K562 (cell line): ENCODE measurements around the gene UAP1. TPM values are rescaled to one million over a fixed set of nuclear protein-coding genes. Genes with fewer than 3 reads are reported as not detected.

Experiments used
- BRD4 ChIP-seq: fragments of 200-600 bp; sonication (generic); IDR thresholded peaks from 2 replicates; pipeline ENCODE4 v1.6.1; 2017; ENCODE audit warnings: inconsistent platforms
- CBFB ChIP-seq: sonication (generic); formaldehyde crosslinking; IDR thresholded peaks from 2 replicates; pipeline ENCODE4 v1.4.0; 2020; ENCODE audit warnings: mild to moderate bottlenecking, missing genetic modification reagents
- ETV6 ChIP-seq, 3 experiments: fragments of 150-350 bp in 1 of 3; sonication (generic) in 1 of 3; formaldehyde crosslinking in 1 of 3; IDR thresholded peaks; 2 replicates each; pipeline versions ENCODE4 v1.6.1 to v1.8.0; 2014 to 2022; ENCODE audit warnings: borderline replicate concordance in 2 of 3, low read depth in 2 of 3, antibody characterized with exemption in 1 of 3, low read length in 1 of 3, mild to moderate bottlenecking in 1 of 3, missing genetic modification reagents in 1 of 3
- JUNB ChIP-seq: fragments of 450-650 bp; formaldehyde crosslinking; conservative IDR thresholded peaks from 2 replicates; pipeline ENCODE4 v1.4.0; 2020; ENCODE audit warnings: mild to moderate bottlenecking
- KLF13 ChIP-seq: fragments of 450-650 bp; IDR thresholded peaks from 2 replicates; pipeline ENCODE4 v1.6.1; 2016; ENCODE audit warnings: missing genetic modification characterization, low read depth, mild to moderate bottlenecking, missing compliant biosample characterization, moderate library complexity, borderline replicate concordance
- POLR2H ChIP-seq: IDR thresholded peaks from 2 replicates; pipeline ENCODE4 v1.6.1; 2016; ENCODE audit warnings: missing genetic modification characterization, low read depth, mild to moderate bottlenecking, control low read depth, missing compliant biosample characterization, moderate library complexity
- SMARCE1 ChIP-seq: fragments of 450-650 bp; IDR thresholded peaks from 2 replicates; pipeline ENCODE4 v1.7.1; 2016; ENCODE audit warnings: mild to moderate bottlenecking
- XRCC5 ChIP-seq: fragments of 200-400 bp; formaldehyde crosslinking; IDR thresholded peaks from 2 replicates; pipeline ENCODE4 v1.6.1; 2017; ENCODE audit warnings: low read depth, mild to moderate bottlenecking, low read length
- ZNF12 ChIP-seq: sonication (generic); formaldehyde crosslinking; IDR thresholded peaks from 2 replicates; pipeline ENCODE4 v1.4.0; 2020; ENCODE audit warnings: mild to moderate bottlenecking, missing genetic modification reagents
- ZNF175 ChIP-seq: fragments of 200-800 bp; sonication (Bioruptor generic); IDR thresholded peaks from 2 replicates; pipeline ENCODE4 v1.6.1; 2016; ENCODE audit warnings: low read depth, mild to moderate bottlenecking, missing genetic modification characterization, missing compliant biosample characterization
- ZNF695 ChIP-seq: fragments of 450-650 bp; formaldehyde crosslinking; IDR thresholded peaks from 2 replicates; pipeline ENCODE4 v1.4.0; 2020; ENCODE audit warnings: mild to moderate bottlenecking, moderate library complexity
- polyA plus RNA-seq, 8 experiments: library from polyadenylated mRNA; depleted of rRNA in 4 of 8; stranded (reverse) in 5 of 8; unstranded in 3 of 8; fragments of >200 nt; fragmentation: Nextera tagmentation in 2 of 8; fragmentation: Illumina TruSeq in 1 of 8; extraction: Ambion mirVana in 2 of 8; extraction: Trizol in 1 of 8; gene quantifications; 2 replicates each; pipeline versions ENCODE4 v1.2.1 to v1.2.3, GENCODE V29; 2011 to 2014; ENCODE audit warnings: inconsistent platforms in 1 of 8, missing spikeins in 1 of 8
- total RNA-seq, 7 experiments: library from RNA; depleted of rRNA in 6 of 7; stranded (reverse); fragments of >200 nt in 6 of 7; fragmentation: Illumina TruSeq in 2 of 7; extraction: Trizol in 2 of 7; gene quantifications; 2 replicates each; pipeline versions ENCODE4 v1.2.1 to v1.2.3, GENCODE V29; 2011 to 2021; ENCODE audit warnings: low replicate concordance in 1 of 7
- TF ChIP-seq, protein P1 (sequence below): fragments of 450-650 bp; IDR thresholded peaks from 2 replicates; pipeline ENCODE4 v1.6.1; 2014; ENCODE audit warnings: low read depth, mild to moderate bottlenecking, moderate library complexity, borderline replicate concordance
- TF ChIP-seq, protein P2 (sequence below): fragments of 250-450 bp; sonication (Bioruptor Pico); IDR thresholded peaks from 2 replicates; pipeline ENCODE4 v1.5.0; 2020; ENCODE audit warnings: mild to moderate bottlenecking, borderline replicate concordance
- TF ChIP-seq, protein P3 (sequence below): fragments of 450-650 bp; IDR thresholded peaks from 2 replicates; pipeline ENCODE4 v1.6.1; 2016; ENCODE audit warnings: low read depth, mild to moderate bottlenecking, moderate library complexity
- TF ChIP-seq, protein P4 (sequence below), 2 experiments: fragments of 450-650 bp in 1 of 2; sonication (generic) in 1 of 2; formaldehyde crosslinking; conservative IDR thresholded peaks; 2 replicates each; pipeline versions ENCODE4 v1.4.0 to v1.8.1; 2020 to 2022; ENCODE audit warnings: mild to moderate bottlenecking in 1 of 2, missing genetic modification reagents in 1 of 2
- TF ChIP-seq, protein P5 (sequence below): sonication (generic); formaldehyde crosslinking; IDR thresholded peaks from 2 replicates; pipeline ENCODE4 v1.8.1; 2023; ENCODE audit warnings: mild to moderate bottlenecking, missing genetic modification reagents, moderate library complexity
- TF ChIP-seq, protein P6 (sequence below): conservative IDR thresholded peaks from 2 replicates; pipeline ENCODE4 v1.6.1; 2011; ENCODE audit warnings: low read depth, mild to moderate bottlenecking, low read length; ENCODE audit not compliant: control insufficient read depth

The UAP1 gene
- total and polyA plus RNA-seq, 9 of the 15 experiments (the other 6 are each of a cell fraction or from before 2014, with no cell fraction given): 182 to 317 (median 213) TPM

GRCh38 chr1:162561616-162562469, at the start of gene UAP1 (continued):
- TF ChIP-seq, protein P1, sequence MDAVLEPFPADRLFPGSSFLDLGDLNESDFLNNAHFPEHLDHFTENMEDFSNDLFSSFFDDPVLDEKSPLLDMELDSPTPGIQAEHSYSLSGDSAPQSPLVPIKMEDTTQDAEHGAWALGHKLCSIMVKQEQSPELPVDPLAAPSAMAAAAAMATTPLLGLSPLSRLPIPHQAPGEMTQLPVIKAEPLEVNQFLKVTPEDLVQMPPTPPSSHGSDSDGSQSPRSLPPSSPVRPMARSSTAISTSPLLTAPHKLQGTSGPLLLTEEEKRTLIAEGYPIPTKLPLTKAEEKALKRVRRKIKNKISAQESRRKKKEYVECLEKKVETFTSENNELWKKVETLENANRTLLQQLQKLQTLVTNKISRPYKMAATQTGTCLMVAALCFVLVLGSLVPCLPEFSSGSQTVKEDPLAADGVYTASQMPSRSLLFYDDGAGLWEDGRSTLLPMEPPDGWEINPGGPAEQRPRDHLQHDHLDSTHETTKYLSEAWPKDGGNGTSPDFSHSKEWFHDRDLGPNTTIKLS: peak; percentile 46; the same call in 1 of the 2 replicates
- TF ChIP-seq CBFB (CRISPR knock-in tag) (peak; percentile 25; the same call in 1 of the 2 replicates), POLR2H (peak; percentile 86), ZNF175 (no peak), SMARCE1 (peak; percentile 26; the same call in 1 of the 2 replicates), XRCC5 (no peak), ETV6 (IDR thresholded peaks at IDR 0.05; ENCODE audit: borderline replicate concordance in 1 of 2, low read depth in 2 of 2, low read length in 1 of 2) (no peak), ETV6 (CRISPR knock-in tag; IDR thresholded peaks at IDR 0.05; ENCODE audit: borderline replicate concordance) (peak; percentile 91), KLF13 (tag) (0 out of 2 replicates have a peak, but pooled peaks have one; percentile 53), ZNF695 (CRISPR knock-in tag) (no peak), ZNF12 (CRISPR knock-in tag) (peak; percentile 50; the same call in 1 of the 2 replicates), JUNB (CRISPR knock-in tag) (no peak; the same call in 1 of the 2 replicates), BRD4 (0 out of 2 replicates have a peak, but pooled peaks have one; percentile 27)
- TF ChIP-seq, protein P2, sequence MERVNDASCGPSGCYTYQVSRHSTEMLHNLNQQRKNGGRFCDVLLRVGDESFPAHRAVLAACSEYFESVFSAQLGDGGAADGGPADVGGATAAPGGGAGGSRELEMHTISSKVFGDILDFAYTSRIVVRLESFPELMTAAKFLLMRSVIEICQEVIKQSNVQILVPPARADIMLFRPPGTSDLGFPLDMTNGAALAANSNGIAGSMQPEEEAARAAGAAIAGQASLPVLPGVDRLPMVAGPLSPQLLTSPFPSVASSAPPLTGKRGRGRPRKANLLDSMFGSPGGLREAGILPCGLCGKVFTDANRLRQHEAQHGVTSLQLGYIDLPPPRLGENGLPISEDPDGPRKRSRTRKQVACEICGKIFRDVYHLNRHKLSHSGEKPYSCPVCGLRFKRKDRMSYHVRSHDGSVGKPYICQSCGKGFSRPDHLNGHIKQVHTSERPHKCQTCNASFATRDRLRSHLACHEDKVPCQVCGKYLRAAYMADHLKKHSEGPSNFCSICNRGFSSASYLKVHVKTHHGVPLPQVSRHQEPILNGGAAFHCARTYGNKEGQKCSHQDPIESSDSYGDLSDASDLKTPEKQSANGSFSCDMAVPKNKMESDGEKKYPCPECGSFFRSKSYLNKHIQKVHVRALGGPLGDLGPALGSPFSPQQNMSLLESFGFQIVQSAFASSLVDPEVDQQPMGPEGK (CRISPR knock-in tag): no peak
- TF ChIP-seq, protein P3, sequence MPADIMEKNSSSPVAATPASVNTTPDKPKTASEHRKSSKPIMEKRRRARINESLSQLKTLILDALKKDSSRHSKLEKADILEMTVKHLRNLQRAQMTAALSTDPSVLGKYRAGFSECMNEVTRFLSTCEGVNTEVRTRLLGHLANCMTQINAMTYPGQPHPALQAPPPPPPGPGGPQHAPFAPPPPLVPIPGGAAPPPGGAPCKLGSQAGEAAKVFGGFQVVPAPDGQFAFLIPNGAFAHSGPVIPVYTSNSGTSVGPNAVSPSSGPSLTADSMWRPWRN: peak; percentile 69; the same call in 1 of the 2 replicates
- TF ChIP-seq, protein P4, sequence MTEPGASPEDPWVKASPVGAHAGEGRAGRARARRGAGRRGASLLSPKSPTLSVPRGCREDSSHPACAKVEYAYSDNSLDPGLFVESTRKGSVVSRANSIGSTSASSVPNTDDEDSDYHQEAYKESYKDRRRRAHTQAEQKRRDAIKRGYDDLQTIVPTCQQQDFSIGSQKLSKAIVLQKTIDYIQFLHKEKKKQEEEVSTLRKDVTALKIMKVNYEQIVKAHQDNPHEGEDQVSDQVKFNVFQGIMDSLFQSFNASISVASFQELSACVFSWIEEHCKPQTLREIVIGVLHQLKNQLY (CRISPR knock-in tag; conservative IDR thresholded peaks at IDR 0.05): peak in 1 of 2 experiments; percentile 57; a peak in 2 of 4 replicates
- TF ChIP-seq, protein P5, sequence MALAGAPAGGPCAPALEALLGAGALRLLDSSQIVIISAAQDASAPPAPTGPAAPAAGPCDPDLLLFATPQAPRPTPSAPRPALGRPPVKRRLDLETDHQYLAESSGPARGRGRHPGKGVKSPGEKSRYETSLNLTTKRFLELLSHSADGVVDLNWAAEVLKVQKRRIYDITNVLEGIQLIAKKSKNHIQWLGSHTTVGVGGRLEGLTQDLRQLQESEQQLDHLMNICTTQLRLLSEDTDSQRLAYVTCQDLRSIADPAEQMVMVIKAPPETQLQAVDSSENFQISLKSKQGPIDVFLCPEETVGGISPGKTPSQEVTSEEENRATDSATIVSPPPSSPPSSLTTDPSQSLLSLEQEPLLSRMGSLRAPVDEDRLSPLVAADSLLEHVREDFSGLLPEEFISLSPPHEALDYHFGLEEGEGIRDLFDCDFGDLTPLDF: peak; percentile 84
- TF ChIP-seq, protein P6, sequence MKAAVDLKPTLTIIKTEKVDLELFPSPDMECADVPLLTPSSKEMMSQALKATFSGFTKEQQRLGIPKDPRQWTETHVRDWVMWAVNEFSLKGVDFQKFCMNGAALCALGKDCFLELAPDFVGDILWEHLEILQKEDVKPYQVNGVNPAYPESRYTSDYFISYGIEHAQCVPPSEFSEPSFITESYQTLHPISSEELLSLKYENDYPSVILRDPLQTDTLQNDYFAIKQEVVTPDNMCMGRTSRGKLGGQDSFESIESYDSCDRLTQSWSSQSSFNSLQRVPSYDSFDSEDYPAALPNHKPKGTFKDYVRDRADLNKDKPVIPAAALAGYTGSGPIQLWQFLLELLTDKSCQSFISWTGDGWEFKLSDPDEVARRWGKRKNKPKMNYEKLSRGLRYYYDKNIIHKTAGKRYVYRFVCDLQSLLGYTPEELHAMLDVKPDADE: peak; percentile 60; the same call in 1 of the 2 replicates
